ENCODE results near the gene DDX25. TPM values are rescaled to one million over a fixed set of nuclear protein-coding genes. Genes with fewer than 3 reads are reported as not detected.

The DDX25 gene
- total RNA-seq, 2 experiments from 2014 or later: 0.14 to 0.26 TPM

DNA sequence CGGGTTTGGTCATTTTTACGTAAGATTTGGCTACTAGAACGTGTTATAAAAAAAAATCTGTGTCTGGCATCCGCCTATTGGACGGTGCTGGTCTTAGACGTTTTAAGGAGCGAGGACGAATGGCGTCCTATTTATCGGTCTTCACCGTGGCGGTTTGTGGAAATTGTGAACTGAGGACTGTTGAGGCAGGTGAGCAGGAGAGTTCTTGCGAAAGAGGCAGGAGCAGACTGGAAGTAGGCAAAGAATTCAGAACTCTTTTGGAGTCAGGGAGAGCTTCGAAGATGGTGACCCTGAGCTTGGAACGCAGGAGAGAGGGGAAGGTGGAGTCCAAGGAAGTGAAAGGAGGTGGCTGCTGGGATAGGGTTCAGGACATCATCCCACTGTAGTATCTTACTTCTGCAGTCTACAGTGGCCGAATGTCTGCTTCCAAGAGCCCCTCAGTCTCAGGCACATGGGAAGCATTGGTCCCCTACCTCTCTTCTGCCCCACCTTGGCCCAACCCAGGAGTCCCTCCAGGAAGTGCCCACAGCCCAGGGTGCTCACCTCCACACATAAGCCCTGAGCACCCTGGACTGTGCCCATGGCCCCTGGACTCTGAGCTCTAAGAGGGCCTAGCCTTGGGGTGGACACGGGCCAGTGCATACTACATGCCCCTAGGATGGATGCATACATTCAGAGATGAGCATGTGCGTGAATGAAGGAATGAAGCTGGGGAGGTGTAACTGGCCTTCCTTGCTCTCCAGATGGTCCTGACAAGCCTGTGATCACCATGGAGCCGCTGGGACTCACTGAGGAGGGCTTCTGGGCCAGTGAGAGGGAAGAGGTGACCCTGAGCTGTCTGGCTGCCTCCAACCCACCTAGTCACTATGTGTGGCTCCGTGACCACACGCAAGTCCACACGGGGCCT is 45.2 kb downstream of the DDX25 start:
- DNase-seq: no peak
- Mint-ChIP-seq H3K9me3 (no peaks in the 10 kb centered on the region), H3K4me1 (no peaks in the 10 kb centered on the region), H3K27ac (no peak overlapping the region), H3K4me3 (no peak overlapping the region), H3K36me3 (no peaks in the 10 kb centered on the region), H3K27me3 (no peaks in the 10 kb centered on the region)

GRCh38 chr11:125950178-125950490 is 45.8 kb downstream of the DDX25 start:
- no peak for DNase-seq
- no peaks in the 10 kb centered on the region for H3K36me3 Mint-ChIP-seq
- no peak overlapping the region for H3K4me3 Mint-ChIP-seq
- H3K9me3 Mint-ChIP-seq: no peaks in the 10 kb centered on the region
- no peaks in the 10 kb centered on the region for H3K4me1 Mint-ChIP-seq
- no peak overlapping the region for H3K27ac Mint-ChIP-seq
- no peaks in the 10 kb centered on the region for H3K27me3 Mint-ChIP-seq

DNA sequence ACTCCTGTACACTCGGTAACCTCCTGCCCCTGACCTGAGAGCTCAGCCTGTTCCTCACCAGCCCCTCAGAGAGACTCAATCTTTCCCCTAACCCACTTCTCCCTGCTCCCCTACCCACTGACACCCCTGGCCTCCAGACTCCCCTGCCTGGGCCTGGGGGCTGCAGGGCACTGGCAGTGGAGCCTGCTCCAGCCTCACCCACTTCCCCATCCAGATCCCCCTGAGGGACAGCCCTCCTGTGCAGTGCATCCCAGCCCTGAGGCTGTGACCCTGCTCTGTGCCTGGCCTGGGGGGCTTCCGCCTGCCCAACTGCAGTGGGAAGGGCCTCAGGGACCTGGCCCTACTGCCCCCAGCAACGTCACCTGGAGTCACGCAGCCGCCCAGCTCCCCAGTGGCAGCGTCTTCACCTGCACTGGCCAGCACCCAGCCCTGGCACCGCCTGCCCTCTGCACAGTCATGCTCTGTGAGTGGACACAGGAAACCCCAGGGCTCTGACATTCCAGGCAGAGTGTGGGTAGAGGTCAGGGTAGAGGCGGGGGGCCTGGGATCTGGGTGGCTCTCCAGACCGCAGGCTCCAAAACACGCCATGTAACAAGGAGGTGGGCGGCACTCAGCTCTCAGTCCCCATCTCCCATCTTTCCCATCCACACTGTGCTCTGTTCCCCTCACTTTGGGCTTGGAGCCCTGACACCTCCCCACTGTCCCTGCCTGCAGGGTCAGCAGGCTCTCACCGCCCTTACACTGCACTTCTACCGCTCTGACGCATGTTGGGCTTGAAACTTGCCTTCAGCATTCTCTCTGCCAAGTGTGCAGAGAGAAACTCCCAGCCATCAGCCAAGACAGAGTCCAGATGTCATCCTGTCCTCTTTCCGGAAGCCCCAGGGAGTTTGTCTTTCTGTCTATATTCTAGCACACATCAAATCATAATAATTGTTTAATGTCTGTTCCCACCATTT is 46.7 kb downstream of the DDX25 start:
- Mint-ChIP-seq H3K27ac (no peak overlapping the region), H3K4me1 (no peaks in the 10 kb centered on the region), H3K4me3 (no peak overlapping the region), H3K36me3 (no peaks in the 10 kb centered on the region), H3K9me3 (no peaks in the 10 kb centered on the region), H3K27me3 (no peaks in the 10 kb centered on the region)
- DNase-seq: no peak

- no peak overlapping the region for H3K4me3 Mint-ChIP-seq
- no peaks in the 10 kb centered on the region for H3K4me1 Mint-ChIP-seq
- no peak overlapping the region for H3K27ac Mint-ChIP-seq
- no peaks in the 10 kb centered on the region for H3K9me3 Mint-ChIP-seq
- no peaks in the 10 kb centered on the region for H3K27me3 Mint-ChIP-seq
- H3K36me3 Mint-ChIP-seq: no peaks in the 10 kb centered on the region
- DNase-seq: no peak
Observed at GRCh38 chr11:125951731-125952130, 47.4 kb downstream of the DDX25 start.

DNA sequence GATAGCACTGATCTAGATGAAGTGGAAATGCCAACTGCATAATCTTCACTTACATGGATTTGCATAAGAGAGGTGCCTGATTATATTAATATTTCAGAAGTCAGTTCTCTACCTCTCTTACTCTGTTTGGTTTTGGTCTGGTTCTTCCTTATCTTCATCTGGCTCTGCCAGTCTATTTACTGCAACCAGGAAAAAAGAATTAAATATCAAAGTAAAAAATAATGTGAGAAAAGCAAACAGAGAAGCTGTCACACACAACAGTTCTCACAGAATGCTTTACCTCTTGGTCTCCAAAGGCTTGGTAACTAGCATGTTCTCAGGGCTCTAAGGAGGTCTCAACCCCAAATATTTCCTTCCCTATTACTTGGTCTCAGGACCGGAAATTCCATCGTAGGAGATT is 48.3 kb downstream of the DDX25 start:
- no peak overlapping the region for H3K4me3 Mint-ChIP-seq
- DNase-seq: no peak
- no peaks in the 10 kb centered on the region for H3K36me3 Mint-ChIP-seq
- no peaks in the 10 kb centered on the region for H3K4me1 Mint-ChIP-seq
- H3K9me3 Mint-ChIP-seq: no peaks in the 10 kb centered on the region
- H3K27me3 Mint-ChIP-seq: no peaks in the 10 kb centered on the region
- H3K27ac Mint-ChIP-seq: no peak overlapping the region

GRCh38 chr11:125952973-125953372 is 48.7 kb downstream of the DDX25 start:
- Mint-ChIP-seq H3K4me1 (no peaks in the 10 kb centered on the region), H3K4me3 (no peak overlapping the region), H3K27ac (no peak overlapping the region), H3K9me3 (no peaks in the 10 kb centered on the region), H3K27me3 (no peaks in the 10 kb centered on the region), H3K36me3 (no peaks in the 10 kb centered on the region)
- DNase-seq: no peak

DNA sequence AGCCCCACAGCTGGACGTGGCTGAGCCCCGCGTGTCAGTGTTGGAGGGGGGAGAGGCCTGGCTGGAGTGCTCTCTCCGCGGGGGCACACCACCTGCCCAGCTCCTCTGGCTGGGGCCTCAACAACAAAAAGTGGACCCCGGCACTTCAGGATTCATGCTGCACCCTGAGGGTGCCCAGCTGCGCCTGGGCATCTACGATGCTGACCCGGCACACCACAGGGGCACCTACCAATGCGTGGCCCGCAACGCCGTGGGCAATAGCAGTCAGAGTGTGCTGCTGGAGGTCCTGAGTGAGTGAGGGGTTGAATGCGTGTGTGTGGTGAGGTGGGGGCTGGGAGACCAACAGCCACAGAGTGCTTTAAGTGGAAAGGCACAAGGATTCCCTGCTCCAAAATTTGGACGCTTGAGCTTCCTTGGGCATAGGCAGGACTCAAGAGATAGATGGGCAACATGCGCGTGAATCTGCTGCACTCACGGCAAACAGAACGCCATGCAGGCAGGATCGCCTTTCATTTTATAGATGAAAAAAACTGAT is 49.2 kb downstream of the DDX25 start:
- no peaks in the 10 kb centered on the region for H3K36me3 Mint-ChIP-seq
- H3K4me1 Mint-ChIP-seq: no peaks in the 10 kb centered on the region
- H3K27me3 Mint-ChIP-seq: no peaks in the 10 kb centered on the region
- H3K4me3 Mint-ChIP-seq: no peak overlapping the region
- no peaks in the 10 kb centered on the region for H3K9me3 Mint-ChIP-seq
- no peak for DNase-seq
- H3K27ac Mint-ChIP-seq: no peak overlapping the region

- no peaks in the 10 kb centered on the region for H3K9me3 Mint-ChIP-seq
- H3K27ac Mint-ChIP-seq: no peak overlapping the region
- H3K36me3 Mint-ChIP-seq: no peaks in the 10 kb centered on the region
- DNase-seq: no peak
- H3K27me3 Mint-ChIP-seq: no peaks in the 10 kb centered on the region
- H3K4me1 Mint-ChIP-seq: no peaks in the 10 kb centered on the region
- H3K4me3 Mint-ChIP-seq: no peak overlapping the region
Observed at GRCh38 chr11:125954123-125954944, 50.0 kb downstream of the DDX25 start.

- no peaks in the 10 kb centered on the region for H3K36me3 Mint-ChIP-seq
- no peak overlapping the region for H3K27ac Mint-ChIP-seq
- no peaks in the 10 kb centered on the region for H3K4me1 Mint-ChIP-seq
- H3K9me3 Mint-ChIP-seq: no peaks in the 10 kb centered on the region
- DNase-seq: no peak
- no peaks in the 10 kb centered on the region for H3K27me3 Mint-ChIP-seq
- H3K4me3 Mint-ChIP-seq: no peak overlapping the region
Observed at GRCh38 chr11:125954945-125955640, 50.8 kb downstream of the DDX25 start.

DNA sequence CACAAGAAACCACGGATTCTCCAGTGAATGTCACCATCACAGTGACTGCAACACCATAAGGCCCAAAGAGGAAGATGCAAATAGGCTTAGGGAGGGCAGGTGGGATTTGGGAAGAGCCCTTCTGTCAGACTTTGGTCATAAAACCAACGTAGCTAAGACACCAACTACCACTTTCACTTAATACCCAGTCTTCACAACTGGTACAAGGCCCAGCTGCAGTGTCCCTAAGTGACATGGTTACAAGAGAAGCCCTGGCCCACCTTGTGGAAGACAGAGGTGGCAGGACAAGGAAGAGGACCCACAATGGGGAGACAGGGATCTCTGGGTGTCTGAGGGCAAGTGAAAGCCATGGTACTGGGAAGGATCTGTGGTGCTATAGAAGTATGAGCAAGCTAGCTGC is 51.5 kb downstream of the DDX25 start:
- H3K4me1 Mint-ChIP-seq: no peaks in the 10 kb centered on the region
- no peaks in the 10 kb centered on the region for H3K27me3 Mint-ChIP-seq
- no peaks in the 10 kb centered on the region for H3K36me3 Mint-ChIP-seq
- DNase-seq: no peak
- H3K27ac Mint-ChIP-seq: no peak overlapping the region
- no peaks in the 10 kb centered on the region for H3K9me3 Mint-ChIP-seq
- H3K4me3 Mint-ChIP-seq: no peak overlapping the region

- Mint-ChIP-seq H3K36me3 (no peaks in the 10 kb centered on the region), H3K27ac (no peak overlapping the region), H3K4me1 (no peaks in the 10 kb centered on the region), H3K4me3 (no peak overlapping the region), H3K27me3 (no peaks in the 10 kb centered on the region), H3K9me3 (no peaks in the 10 kb centered on the region)
- no peak for DNase-seq
Observed at GRCh38 chr11:125956391-125957134, 52.3 kb downstream of the DDX25 start.

DNA sequence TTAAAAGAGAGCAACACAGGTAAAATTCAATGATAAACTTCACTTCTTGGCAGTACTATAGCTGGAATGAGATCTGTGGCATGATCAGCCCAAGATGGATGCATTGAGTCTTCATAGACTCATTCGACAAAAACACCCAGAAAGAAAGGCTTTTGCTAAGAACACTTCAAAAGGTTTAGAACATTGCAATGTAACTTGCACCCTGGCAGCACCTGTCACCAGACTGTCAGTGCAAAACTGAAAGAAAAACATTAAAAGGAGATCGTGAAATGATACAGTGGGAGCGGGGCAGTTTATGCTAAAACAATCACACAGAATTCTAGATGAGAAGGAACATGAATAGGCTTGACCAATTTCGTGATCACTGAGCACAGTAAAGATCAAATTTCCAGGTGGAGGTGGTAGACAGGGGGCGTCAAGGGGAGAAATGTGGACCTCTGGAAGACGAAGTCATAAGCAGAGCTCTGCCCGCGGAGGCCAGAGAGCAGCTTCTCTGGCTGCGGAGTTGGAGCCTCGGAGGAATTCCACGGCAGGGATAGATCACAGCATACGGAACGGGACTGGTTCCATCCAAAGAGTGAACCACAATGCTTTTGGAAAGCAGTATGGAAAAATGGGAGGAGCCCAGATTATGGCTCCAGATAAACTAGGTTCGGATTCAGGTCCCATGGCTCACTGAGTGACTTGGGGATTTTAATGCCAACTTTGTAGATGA is 53.5 kb downstream of the DDX25 start:
- no peak overlapping the region for H3K27ac Mint-ChIP-seq
- H3K9me3 Mint-ChIP-seq: peaks cover 4% of the 10 kb centered on the region
- no peaks in the 10 kb centered on the region for H3K4me1 Mint-ChIP-seq
- H3K36me3 Mint-ChIP-seq: peaks cover 3% of the 10 kb centered on the region
- no peak overlapping the region for H3K4me3 Mint-ChIP-seq
- no peaks in the 10 kb centered on the region for H3K27me3 Mint-ChIP-seq
- no peak for DNase-seq

- H3K9me3 Mint-ChIP-seq: peaks cover 9% of the 10 kb centered on the region
- no peaks in the 10 kb centered on the region for H3K27me3 Mint-ChIP-seq
- H3K27ac Mint-ChIP-seq: no peak overlapping the region
- no peaks in the 10 kb centered on the region for H3K4me1 Mint-ChIP-seq
- H3K36me3 Mint-ChIP-seq: peaks cover 5% of the 10 kb centered on the region
- H3K4me3 Mint-ChIP-seq: no peak overlapping the region
- no peak for DNase-seq
Observed at GRCh38 chr11:125958872-125959400, 54.6 kb downstream of the DDX25 start.

Measured in activated naive CD8-positive, alpha-beta T cell treated with anti-CD3 and anti-CD28 coated beads for 36 hours (primary cell).